ENCODE measurements around the gene SERPINA5. TPM values are rescaled to one million over a fixed set of nuclear protein-coding genes. Genes with fewer than 3 reads are reported as not detected.
"Not testable (repeated sequence)": the region's sequence is repeated elsewhere in the genome, so short reads cannot be mapped to it uniquely, and the experiment has no call there.

Gene SERPINA5
- polyA plus RNA-seq, 3 donors: 13.2 to 15.2 (median 13.3) TPM

DNA sequence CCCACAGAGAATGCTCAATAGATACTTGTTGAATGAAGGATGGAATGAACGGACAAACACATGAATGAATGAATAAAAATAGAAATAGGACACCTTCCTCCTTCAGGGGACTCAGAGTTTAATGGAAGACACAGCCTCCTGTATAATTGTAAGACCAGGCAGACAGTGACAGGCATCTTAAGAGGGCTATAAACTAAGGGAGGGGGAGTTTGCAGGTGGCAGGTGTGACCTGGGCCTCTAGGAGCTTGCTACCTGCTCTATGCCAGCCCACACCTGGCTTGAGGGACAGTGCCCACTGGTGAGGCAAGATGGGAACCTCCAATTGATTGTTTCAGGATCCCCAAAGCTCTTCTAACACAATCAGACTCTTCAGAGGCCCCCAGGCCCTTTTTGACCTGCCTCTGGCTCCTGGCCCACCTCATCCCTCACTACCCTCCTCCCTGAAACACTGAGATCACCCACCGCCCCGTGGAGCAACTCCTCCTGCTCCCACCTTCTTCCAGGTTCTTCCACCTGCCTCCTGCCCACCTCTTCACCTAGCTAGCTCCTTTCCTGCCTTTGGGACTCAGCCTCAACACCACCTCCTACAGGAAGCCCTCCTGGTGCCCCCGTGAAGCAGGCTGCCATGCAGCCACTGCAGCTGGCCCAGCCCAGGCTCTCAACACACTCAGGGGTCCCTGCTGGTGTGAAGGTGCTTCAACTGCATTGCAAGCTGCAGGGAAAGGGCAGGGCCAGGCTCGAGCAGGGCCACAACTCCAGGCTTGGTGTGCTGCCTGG is 40.3 kb downstream of the SERPINA5 start:
- no peak for DNase-seq (ENCODE audit: low read depth in 3 of 3, low spot score in 2 of 3)

DNA sequence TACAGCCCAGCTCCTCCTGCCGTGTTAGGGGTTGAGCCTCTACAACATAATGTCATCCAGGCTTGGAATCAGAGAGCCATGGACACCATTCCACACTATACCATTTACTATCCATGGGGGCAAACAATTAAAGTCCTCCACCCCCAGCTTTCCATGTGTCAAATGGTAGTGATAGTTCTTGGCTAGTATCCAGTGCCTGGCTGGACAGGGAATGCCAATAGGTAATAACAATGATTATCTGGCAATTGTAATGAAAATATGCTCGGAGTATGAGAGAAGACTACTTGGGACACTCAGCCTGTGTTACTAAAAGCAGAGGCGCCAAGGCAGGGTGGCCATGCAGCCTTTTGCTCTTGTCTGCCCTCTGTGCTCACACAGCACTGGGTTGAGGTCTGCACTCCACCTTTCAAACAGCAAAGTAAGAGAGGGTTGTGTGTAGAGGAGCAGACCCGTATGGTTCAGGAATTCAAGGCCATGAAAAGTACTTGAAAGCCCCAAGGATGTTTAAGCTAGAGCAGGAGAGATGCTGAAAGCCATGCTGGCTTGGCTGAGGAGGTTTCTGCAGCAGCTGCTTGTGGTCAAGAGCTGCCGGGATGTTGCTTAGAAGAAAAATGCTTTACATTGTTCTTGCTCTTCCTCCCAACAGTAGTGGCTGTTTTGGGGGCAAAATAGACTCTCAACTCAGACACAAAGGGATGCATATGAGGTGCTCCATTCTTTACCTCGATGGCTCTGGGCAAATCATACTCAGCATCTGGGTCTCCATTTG is 41.6 kb downstream of the SERPINA5 start:
- DNase-seq (ENCODE audit: low read depth in 3 of 3, low spot score in 2 of 3): no peak

DNA sequence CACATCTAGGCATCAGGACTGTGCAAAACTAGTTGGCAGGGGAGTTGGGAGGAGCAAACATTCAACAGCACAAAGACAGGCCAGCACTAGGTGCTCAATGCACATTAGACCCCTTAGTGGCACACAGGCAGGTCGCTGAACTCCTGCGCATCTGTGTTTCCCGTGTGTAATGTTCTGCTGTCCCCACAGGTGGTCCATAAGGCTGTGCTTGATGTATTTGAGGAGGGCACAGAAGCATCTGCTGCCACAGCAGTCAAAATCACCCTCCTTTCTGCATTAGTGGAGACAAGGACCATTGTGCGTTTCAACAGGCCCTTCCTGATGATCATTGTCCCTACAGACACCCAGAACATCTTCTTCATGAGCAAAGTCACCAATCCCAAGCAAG is 42.2 kb downstream of the SERPINA5 start:
- DNase-seq (ENCODE audit: low read depth in 3 of 3, low spot score in 2 of 3): no peak

DNA sequence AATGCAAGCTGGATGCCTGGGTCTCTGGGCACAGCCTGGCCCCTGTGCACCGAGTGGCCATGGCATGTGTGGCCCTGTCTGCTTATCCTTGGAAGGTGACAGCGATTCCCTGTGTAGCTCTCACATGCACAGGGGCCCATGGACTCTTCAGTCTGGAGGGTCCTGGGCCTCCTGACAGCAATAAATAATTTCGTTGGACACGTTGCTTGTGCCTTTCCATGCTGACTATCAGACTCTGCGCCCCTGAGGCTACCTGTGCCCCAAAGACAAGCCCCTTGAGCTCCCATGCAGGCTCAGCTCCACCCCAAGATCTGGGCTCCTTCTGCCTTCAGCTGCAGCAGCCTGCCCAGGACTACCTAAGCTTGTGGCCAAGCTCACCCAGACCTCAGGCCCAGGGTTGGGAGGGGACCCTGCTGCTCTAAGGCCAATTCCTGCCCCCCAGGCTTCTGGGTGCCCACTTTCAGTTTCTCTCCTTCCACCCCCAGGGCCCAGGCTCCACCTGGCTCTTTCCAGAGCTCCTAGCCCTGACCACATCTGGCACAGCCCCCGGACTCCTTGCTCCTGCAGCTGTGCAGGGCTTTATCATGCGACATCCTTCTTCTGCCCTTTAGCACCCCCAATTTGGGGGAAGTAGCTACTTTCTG is 42.8 kb downstream of the SERPINA5 start:
- DNase-seq (ENCODE audit: low read depth in 3 of 3, low spot score in 2 of 3): no peak

DNA sequence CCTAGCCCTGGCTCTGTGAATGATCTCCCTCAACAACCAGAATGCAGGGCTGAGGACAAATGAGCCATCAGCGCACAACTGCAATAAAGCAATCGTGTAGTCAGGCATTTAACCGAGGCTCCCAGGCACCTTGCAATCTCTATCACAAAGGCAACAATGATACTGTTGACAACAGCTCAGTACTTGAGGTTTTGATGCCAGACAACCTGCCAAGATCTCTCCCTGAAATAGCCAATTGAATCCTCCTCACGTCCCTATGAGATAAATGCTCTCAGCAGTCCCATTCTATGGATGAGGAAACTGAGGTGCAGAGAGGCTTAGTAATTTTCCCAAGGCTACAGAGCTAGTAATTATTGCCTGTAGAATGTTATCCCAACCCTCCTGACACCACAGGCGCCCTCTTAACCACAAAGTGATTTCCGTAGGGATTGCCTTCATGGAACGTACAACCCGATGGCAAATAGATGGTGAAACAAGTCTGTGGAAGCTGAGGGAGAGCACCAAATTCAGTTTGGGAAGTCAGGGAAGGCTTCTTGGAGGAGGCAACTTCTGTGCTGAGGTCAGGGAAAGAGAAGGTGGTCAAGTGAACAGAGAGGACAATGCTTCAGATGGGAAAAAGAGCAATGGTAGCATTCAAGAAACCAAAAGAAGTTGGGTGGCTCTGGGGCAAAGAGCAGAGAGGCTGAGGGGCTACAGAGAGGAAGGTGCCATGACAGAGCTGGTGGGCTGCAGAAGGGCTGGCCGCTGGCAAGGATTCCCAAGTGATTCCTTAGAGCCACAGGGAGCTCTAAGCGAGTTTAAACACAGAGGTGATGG is 43.5 kb downstream of the SERPINA5 start:
- no peak for DNase-seq (ENCODE audit: low read depth in 3 of 3, low spot score in 2 of 3)

DNA sequence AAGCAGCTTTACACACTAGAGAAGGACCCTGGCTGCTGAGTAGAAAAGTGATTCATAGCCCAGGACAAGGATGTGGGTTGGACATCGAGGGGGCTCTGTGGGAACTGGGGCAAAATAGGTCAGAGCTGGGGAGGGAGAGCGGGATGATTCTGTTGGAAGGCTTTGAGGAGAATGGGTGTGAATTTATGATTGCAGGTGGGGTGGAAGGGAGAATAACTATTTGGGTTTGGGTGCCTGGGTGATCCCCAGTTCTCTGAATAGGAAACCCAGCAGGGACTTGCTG is 44.1 kb downstream of the SERPINA5 start:
- no peak for DNase-seq (ENCODE audit: low read depth in 3 of 3, low spot score in 2 of 3)

DNA sequence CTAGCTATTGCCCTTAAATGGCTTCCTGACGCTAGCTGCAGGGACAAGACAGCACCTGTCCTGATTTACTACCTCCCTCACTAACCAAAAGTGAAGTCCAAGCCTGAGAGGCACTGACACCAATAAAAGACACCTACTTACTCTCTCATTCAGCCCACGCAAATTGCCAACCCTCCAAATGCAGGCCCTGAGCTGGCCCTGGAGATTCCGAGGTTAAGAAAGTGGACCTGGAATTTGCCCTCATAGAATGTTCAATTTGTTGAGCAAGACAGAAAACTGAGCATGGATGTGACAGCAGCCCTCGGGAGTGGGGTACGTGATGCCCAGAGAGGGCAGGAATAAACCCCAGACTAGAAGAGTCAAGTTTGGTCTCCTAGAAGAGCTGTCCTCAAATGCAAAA is 47.4 kb downstream of the SERPINA5 start:
- no peak for DNase-seq (ENCODE audit: low read depth in 3 of 3, low spot score in 2 of 3)

DNA sequence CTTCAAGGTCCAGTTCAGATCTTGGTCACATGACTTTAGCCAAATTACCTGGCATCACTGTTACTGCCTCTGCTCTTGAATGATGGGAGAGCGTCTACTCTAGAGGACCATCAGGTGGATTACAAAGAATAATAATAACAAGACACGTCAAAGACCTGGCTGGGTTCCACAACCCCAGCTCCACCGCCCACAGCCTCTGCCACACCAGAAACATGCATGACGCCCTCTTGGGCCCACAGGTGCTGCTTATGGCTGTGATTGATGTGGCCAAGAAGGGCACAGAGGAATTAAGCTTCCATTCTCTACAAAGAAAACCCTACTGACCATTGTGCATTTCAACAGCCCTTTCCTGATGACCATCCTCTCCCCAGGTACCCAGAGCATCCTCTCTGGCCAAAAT is 49.2 kb downstream of the SERPINA5 start:
- no peak for DNase-seq (ENCODE audit: low read depth in 3 of 3, low spot score in 2 of 3)

DNA sequence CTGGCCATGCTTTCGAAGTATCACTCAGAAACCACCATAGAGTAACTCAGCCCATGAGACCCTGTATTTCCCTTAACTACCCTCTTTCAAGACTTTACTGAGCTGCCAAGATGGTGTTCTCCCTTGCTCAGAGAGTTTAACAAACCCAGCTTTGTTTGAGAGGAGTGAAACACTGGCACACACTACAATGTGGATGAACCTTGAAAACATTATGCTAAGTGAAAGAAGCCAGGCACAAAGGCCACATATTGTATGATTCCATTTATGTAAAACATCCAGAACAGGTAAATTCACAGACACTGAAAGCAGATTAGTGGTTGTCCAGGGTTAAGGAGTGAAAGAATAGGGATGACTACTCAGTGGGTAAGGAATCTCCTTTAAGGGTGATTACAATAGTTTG is 49.8 kb downstream of the SERPINA5 start:
- no peak for DNase-seq (ENCODE audit: low read depth in 3 of 3, low spot score in 2 of 3)

DNA sequence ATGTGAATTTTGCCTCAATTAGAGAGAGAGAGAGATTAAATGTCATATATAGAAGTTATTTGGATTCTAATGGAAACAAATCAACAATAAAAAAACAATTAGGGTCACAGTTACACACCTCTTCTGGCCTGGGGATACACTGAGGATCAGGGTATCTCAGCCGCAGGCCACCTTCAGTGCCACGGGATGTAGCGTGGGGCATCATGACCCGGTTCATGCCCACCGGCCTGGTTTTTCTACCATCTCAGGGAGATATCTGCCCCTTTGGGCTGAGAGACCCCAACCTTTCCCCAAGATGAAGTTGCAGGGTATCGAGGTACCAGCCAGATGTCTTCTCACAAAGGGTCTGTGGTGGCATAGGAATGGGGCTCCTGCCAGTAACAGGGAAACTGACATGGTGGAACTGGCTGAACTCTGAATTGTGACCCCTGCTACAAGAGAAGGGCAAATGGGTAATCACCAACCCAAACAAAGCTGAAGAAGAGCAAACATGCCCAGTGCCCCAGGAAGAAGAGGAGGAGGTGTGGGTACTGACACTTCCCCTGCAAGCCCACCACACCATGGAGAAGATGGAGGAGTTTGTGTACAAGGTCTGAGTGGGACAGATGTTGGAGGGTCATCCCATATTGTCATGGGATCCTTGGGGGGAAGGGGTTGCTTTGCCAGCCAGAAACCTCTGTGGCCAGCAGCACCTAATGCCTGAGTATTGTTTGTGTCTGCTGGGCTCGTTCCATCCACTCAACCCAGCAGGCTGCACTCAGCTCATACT is 50.5 kb downstream of the SERPINA5 start:
- DNase-seq (ENCODE audit: low read depth in 3 of 3, low spot score in 2 of 3): no peak

DNA sequence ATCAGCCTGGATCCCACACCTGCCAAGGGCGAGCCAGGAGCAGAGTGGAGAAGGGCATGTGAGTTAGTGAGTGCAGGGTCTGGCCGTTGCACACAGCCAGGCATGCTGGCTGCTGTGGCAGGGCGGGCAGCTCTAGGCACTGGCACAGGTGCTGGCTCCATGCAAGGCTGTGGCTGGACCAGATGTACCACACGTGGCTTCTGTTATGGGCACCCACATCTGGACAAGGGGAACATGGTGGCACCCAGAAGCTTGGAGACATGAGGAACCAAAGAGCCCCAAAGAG is 51.0 kb downstream of the SERPINA5 start:
- no peak for DNase-seq (ENCODE audit: low read depth in 3 of 3, low spot score in 2 of 3)

DNA sequence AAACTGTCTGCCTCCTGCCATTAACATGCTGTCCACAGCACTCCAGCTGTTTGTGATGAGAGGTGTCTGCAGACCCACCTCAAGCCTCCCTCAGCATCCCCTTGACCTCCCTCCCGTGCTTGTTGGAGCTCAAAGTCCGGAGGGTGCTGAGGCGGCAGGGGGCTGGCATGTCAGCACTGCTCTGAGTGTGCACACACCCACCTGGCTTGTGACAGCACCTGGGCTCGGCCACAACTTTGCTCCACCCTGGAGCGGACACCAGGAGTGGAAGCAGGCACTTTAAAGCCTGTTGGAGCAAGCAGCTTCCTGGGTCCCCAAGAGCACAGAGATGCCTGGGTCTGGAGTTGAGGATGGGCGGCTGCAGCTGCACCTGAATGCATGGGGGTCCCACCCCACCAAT is 51.9 kb downstream of the SERPINA5 start:
- no peak for DNase-seq (ENCODE audit: low read depth in 3 of 3, low spot score in 2 of 3)

DNA sequence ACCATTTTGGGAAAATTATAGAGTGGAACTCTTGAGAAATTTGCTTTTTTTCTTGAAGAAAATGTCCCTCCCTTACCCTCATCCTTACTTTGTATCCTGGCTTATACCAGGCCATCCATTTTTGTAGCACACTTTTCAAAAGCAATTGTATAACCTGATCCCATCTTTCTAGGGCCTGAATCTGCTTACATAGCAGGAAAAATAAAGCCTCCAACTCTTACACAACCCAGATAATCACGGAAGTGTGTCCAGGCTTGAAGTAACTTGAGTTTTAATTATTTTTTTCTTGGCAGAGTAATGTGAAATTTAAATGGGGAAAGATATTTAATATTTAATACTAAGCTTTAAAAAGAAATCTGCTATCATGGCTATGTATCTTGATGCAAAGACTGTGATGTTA is 53.9 kb downstream of the SERPINA5 start:
- DNase-seq (ENCODE audit: low read depth in 3 of 3, low spot score in 2 of 3): no peak

DNA sequence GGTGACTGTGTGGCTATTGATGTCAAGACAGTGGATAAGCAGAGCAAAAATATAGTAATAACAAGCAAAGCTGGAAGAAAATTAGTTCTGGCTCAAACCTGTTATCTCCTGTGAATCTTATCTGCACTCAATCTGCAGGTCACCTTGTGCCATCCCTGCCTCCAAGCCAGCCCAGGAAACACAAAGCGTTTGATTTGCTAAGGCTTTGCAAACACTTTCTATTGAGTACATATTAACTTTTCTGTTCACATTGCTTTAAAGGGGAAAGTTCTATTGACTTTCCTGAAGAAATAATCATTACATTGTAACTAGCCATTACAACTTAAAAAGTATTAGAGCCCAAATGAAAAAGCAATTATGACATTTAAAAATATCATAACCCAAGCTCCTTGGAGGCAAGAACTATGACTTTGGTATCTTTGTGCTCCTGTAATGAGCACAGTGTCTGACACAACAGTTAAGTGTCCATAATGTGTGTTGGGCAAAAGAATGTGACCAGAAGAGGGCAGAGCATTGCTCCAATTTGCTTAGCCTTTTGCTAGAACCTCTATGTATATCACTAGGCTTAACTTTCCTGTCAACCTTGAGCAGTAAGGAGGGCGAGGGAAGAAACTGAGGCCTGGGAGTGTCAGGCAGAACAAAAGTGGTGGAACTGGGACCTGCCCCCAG is 55.7 kb downstream of the SERPINA5 start:
- no peak for DNase-seq (ENCODE audit: low read depth in 3 of 3, low spot score in 2 of 3)

DNA sequence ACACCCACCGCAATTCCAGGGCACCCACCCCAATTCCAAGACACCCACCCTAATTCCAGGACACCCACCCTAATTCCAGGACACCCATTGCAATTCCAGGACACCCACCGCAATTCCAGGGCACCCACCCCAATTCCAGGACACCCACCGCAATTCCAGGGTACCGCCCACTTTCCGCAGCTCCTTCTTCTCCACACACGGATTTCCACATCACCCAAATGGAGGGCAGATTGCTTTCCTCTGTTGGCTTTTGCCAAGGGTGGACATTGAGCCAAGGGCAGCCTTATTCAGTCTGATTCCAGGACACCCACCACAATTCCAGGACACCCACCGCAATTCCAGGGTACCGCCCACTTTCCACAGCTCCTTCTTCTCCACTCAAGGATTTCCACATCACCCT is 56.6 kb downstream of the SERPINA5 start:
- not testable (repeated sequence) for DNase-seq (ENCODE audit: low read depth in 3 of 3, low spot score in 2 of 3)

DNA sequence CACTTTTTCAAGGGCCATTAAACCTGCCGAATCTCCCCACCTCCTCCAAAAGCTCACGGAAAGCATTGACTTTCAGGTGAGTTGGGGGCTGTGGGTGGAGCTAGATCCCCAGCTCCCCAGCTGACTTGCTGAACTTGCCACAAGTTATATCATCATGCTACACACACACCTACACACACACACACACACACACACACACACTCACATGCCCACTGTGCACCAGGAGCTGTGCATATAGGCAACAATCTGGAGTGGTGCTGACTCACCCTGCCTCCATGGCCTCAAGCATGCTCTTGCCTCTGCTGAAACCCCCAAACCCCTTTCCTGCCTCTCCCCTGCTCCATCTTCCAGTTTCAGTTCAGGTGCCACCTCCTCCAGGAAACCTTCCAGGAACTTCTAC is 57.1 kb downstream of the SERPINA5 start:
- peak in 1 of 3 donors; percentile 15 for DNase-seq (ENCODE audit: low read depth in 3 of 3, low spot score in 2 of 3)

DNA sequence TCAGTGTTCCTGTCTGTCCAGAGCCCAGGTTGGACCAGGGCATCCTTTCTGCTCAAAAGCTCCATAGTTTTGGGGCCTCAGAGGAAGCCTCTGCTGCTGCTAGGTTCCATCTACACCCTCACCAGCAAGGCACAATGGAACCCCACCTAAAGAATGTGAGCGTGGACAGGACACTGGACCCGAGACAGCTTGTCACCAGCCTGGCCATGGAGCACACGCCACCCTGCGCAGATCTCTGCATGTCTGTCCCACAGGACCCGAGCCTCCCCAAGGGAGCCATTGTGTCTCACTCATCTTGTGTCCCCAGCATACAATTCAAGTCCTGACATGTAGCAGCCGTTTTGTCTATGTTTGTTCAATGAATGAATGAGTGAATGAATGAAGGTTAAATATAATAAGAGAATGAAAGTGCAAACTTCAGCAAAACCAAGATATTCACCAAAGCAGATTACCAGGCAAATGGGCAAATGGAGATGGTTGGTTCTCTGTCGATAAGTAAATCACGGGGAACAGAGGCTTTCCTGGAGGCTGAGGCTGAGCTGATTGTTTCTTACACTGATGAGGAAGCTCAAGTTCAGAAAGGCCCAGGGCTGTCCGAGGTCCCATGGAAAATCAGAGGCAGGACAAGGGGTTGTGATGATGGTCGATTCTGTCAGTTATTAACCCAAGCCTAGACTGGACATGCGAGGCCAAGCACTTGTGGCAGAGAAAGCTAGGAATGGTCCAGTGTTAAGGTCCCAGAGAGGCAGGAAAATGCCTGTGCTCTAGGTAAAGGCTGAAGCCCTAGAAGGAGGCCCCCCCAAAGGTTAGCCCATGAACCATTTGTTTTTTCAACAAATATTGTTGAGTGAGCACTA is 58.0 kb downstream of the SERPINA5 start:
- no peak for DNase-seq (ENCODE audit: low read depth in 3 of 3, low spot score in 2 of 3)

DNA sequence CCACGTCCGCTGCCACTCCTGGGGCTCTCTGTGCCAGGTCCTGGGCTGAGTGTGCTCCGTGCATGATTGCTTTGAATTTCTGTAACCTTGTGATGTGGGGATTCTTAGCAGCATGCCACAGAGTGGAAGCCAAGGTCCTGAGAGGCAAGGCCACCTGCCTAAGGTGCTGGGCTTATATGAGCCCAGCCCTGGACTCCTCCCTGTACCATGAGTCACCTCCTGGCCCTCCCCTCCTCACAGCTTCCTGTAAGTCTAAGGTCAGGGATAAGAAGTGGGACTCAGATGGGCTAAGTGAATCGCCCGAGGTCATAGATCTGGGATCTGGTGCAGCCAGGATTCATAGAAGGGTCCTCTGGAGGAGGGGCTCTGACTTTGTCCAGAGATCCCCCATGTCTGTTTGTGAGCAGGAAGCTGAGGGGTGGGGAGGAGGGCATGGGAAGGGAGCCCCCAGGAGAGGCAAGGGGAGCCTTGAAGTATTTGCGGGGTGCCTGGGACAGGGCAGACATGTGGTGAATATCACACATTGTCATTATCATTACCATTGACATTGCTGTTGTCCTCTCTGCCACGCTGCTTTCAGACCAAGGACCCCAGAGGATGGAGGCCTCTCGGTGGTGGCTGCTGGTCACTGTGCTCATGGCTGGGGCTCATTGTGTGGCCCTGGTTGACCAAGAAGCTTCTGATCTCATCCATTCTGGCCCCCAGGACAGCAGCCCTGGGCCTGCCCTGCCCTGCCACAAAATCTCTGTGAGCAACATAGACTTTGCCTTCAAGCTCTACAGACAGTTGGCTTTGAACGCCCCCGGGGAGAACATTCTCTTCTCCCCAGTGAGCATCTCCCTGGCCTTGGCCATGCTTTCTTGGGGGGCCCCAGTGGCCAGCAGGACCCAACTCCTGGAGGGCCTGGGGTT is 59.8 kb downstream of the SERPINA5 start:
- DNase-seq (ENCODE audit: low read depth in 3 of 3, low spot score in 2 of 3): no peak
